ENCODE results near the gene SLITRK5. TPM values are rescaled to one million over a fixed set of nuclear protein-coding genes. Genes with fewer than 3 reads are reported as not detected.

SLITRK5 gene, protein sequence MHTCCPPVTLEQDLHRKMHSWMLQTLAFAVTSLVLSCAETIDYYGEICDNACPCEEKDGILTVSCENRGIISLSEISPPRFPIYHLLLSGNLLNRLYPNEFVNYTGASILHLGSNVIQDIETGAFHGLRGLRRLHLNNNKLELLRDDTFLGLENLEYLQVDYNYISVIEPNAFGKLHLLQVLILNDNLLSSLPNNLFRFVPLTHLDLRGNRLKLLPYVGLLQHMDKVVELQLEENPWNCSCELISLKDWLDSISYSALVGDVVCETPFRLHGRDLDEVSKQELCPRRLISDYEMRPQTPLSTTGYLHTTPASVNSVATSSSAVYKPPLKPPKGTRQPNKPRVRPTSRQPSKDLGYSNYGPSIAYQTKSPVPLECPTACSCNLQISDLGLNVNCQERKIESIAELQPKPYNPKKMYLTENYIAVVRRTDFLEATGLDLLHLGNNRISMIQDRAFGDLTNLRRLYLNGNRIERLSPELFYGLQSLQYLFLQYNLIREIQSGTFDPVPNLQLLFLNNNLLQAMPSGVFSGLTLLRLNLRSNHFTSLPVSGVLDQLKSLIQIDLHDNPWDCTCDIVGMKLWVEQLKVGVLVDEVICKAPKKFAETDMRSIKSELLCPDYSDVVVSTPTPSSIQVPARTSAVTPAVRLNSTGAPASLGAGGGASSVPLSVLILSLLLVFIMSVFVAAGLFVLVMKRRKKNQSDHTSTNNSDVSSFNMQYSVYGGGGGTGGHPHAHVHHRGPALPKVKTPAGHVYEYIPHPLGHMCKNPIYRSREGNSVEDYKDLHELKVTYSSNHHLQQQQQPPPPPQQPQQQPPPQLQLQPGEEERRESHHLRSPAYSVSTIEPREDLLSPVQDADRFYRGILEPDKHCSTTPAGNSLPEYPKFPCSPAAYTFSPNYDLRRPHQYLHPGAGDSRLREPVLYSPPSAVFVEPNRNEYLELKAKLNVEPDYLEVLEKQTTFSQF
- 12.2 TPM for total RNA-seq

DNA sequence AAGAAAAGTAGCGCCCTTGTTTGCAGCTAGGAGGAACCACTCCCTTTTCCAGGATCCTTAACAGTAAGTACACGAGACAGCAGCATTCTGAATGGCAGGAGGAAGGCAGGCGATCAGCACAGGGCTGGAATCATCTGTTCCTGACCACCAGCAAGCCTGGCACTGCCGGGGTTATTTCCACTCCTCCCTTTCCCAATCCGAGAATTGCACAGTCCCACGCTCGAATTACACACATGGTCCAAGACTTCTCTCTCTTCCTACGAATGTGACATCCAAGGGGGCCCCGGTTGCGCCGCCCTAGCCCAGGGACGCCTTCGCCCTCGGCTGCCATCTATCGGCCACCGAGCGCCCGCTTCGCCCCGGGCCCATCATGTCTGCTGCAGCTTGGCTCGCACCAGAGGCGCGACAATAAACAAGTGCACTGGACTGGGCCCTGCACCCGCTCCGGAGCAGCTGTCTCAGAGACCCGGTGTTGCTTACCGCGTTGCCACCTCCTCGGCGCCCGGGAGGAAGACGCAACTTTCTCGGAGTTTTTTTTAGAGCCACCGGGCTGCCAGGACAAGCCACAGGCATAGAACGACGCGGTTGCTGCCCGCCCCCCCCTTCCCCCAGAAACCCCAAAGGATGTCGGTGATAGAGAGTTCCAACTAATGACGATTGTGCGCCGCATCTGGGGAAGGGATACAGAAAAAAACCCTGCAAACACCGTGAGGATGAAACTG, at the start of gene SLITRK5:
SLITRK5 (plus strand) TSS at position 341 of the 722 bp plus-strand sequence. CDS start 4,018 bp downstream, outside the sequence.

